SK-N-SH (cell line): Measurements from ENCODE around the gene SYDE1.

Experiments used
- CTCF ChIP-seq: fragments of 200-600 bp; sonication (generic); IDR thresholded peaks from 2 replicates; pipeline ENCODE4 v1.6.1; 2017; ENCODE audit warnings: antibody characterized with exemption, mild to moderate bottlenecking, moderate library complexity
- EP300 ChIP-seq, 2 experiments: IDR thresholded peaks; 2 replicates each; pipeline versions ENCODE4 v1.4.0 to v1.6.1; 2012; ENCODE audit warnings: borderline replicate concordance in 1 of 2, low read depth in 1 of 2, low read length in 1 of 2
- EZH2phosphoT487 ChIP-seq: fragments of 200-600 bp; sonication (generic); IDR thresholded peaks from 2 replicates; pipeline ENCODE4 v1.6.1; 2017; ENCODE audit warnings: low read depth, mixed run types, mild to moderate bottlenecking, antibody characterized with exemption, moderate library complexity, borderline replicate concordance
- FOXM1 ChIP-seq: IDR thresholded peaks from 2 replicates; pipeline ENCODE4 v1.4.0; 2012; ENCODE audit warnings: low read depth, mild to moderate bottlenecking
- GATA2 ChIP-seq: sonication (generic); formaldehyde crosslinking; IDR thresholded peaks from 2 replicates; pipeline ENCODE4 v1.5.0; 2020; ENCODE audit warnings: mild to moderate bottlenecking, missing genetic modification reagents
- RAD21 ChIP-seq: IDR thresholded peaks from 2 replicates; pipeline ENCODE4 v1.6.1; 2012; ENCODE audit warnings: mild to moderate bottlenecking, low read length
- TAF1 ChIP-seq: IDR thresholded peaks from 2 replicates; pipeline ENCODE4 v1.6.1; 2012; ENCODE audit warnings: low read depth, mild to moderate bottlenecking, low read length, moderate library complexity, borderline replicate concordance
- YY1 ChIP-seq: IDR thresholded peaks from 2 replicates; pipeline ENCODE4 v1.4.0; 2012; ENCODE audit warnings: low read depth, mild to moderate bottlenecking

GRCh38 chr19:15098460-15098859 lies 8.7 kb upstream of the SYDE1 start:
- TF ChIP-seq YY1, result no peak
- no peak for TF ChIP-seq TAF1
- no peak for TF ChIP-seq CTCF
- TF ChIP-seq GATA2 (CRISPR knock-in tag), result no peak
- TF ChIP-seq EP300 (IDR thresholded peaks at IDR 0.05; ENCODE audit: borderline replicate concordance in 1 of 2, low read depth in 1 of 2, low read length in 1 of 2), result no peak
- TF ChIP-seq RAD21, result no peak
- TF ChIP-seq FOXM1, result no peak
- TF ChIP-seq EZH2phosphoT487, result no peak
